A549 (cell line): ENCODE results near the gene PCGF2. TPM values are rescaled to one million over a fixed set of nuclear protein-coding genes. Genes with fewer than 3 reads are reported as not detected.
A peak's percentile ranks its signal among the peaks of the same experiment; 100 is the strongest.

Experiments
- ATAC-seq, 2 experiments: fragments of 200-7000 bp in 1 of 2; fragments of >200 bp in 1 of 2; cut with Nextera tagmentation in 1 of 2; cut with Tn5 transposase in 1 of 2; 3 replicates each; pipeline versions ENCODE4 v1.8.0 to v1.9.1; 2018 to 2020; ENCODE audit warnings: mild to moderate bottlenecking in 1 of 2, moderate library complexity in 1 of 2
- CTCF ChIA-PET: fragments of 300-600 bp; sonication (Branson Sonifier 250); formaldehyde crosslinking; extraction: SDS; loops from one replicate; lab custom pipeline; 2021; ENCODE audit warnings: antibody characterized with exemption, inconsistent platforms; lab: Yijun Ruan, JAX
- POLR2A ChIA-PET: fragments of 350-600 bp; formaldehyde crosslinking; extraction: SDS; loops from one replicate; lab custom pipeline; 2021; ENCODE audit warnings: antibody characterized with exemption, inconsistent platforms; lab: Yijun Ruan, JAX
- DNase-seq, 2 experiments: peaks; one replicate each; pipeline versions ENCODE4 v3.0.0 to v3.0.0-alpha.2; 2011 to 2016; ENCODE audit warnings: low read depth in 1 of 2, low spot score in 1 of 2
- FAIRE-seq: peaks from 2 replicates; lab custom pipeline; 2011; peaks lifted over from hg19 to GRCh38; lab: Jason Lieb, UNC
- H3K27ac ChIP-seq, 2 experiments: fragments of >200 bp; sonication (Bioruptor Twin); formaldehyde crosslinking; 3 replicates each; pipeline ENCODE4 v1.5.1; 2016 to 2017
- H3K4me1 ChIP-seq: fragments of >200 bp; sonication (Bioruptor Twin); formaldehyde crosslinking; 3 replicates; pipeline ENCODE4 v1.6.1; 2016
- H3K4me2 ChIP-seq: fragments of >200 bp; sonication (Bioruptor Twin); formaldehyde crosslinking; 3 replicates; pipeline ENCODE4 v1.6.1; 2016
- H3K4me3 ChIP-seq: fragments of >200 bp; sonication (Bioruptor Twin); formaldehyde crosslinking; 3 replicates; pipeline ENCODE4 v1.5.1; 2016
- H3K9me3 ChIP-seq: fragments of >200 bp; sonication (Bioruptor Twin); formaldehyde crosslinking; 3 replicates; pipeline ENCODE4 v1.6.1; 2016
- CEBPB ChIP-seq, 2 experiments: fragments of >200 bp in 1 of 2; sonication (Bioruptor Twin) in 1 of 2; formaldehyde crosslinking in 1 of 2; IDR thresholded peaks; 2 replicates each; pipeline ENCODE4 v1.6.1; 2012 to 2016
- E2F6 ChIP-seq: IDR thresholded peaks from 2 replicates; pipeline ENCODE4 v1.6.1; 2012; ENCODE audit warnings: low read depth, borderline replicate concordance
- EHF ChIP-seq: fragments of 250-450 bp; sonication (Bioruptor Pico); IDR thresholded peaks from 2 replicates; pipeline ENCODE4 v1.5.0; 2020; ENCODE audit warnings: mild to moderate bottlenecking
- EHMT2 ChIP-seq: fragments of 200-600 bp; sonication (generic); IDR thresholded peaks from 2 replicates; pipeline ENCODE4 v1.6.1; 2016; ENCODE audit warnings: antibody characterized with exemption, low read depth, mild to moderate bottlenecking, moderate library complexity
- EP300 ChIP-seq, 2 experiments: fragments of >200 bp; sonication (Bioruptor Twin); formaldehyde crosslinking; IDR thresholded peaks; 2 replicates in 1 of 2; 3 replicates in 1 of 2; pipeline ENCODE4 v1.6.1; 2016 to 2017
- FOSL2 ChIP-seq, 2 experiments: fragments of 450-650 bp in 1 of 2; fragments of >200 bp in 1 of 2; sonication (Bioruptor Twin) in 1 of 2; formaldehyde crosslinking; IDR thresholded peaks; 2 replicates each; pipeline versions ENCODE4 v1.5.0 to v1.6.1; 2016 to 2020; ENCODE audit warnings: mild to moderate bottlenecking in 1 of 2, moderate library complexity in 1 of 2
- GATA3 ChIP-seq: IDR thresholded peaks from 2 replicates; pipeline ENCODE4 v1.6.1; 2012; ENCODE audit warnings: borderline replicate concordance
- HDAC2 ChIP-seq: fragments of 200-600 bp; sonication (generic); IDR thresholded peaks from 2 replicates; pipeline ENCODE4 v1.6.1; 2016
- MAX ChIP-seq: IDR thresholded peaks from 2 replicates; pipeline ENCODE4 v1.6.1; 2012
- MYC ChIP-seq: IDR thresholded peaks from 2 replicates; pipeline ENCODE4 v1.6.1; 2012; ENCODE audit warnings: mild to moderate bottlenecking, inconsistent platforms, low read length, improper control_type of control experiment, borderline replicate concordance
- NFE2L2 ChIP-seq: fragments of 150-350 bp; conservative IDR thresholded peaks from 2 replicates; pipeline ENCODE4 v1.6.1; 2014; ENCODE audit warnings: low read length
- NR3C1 ChIP-seq: fragments of >200 bp; sonication (Bioruptor Twin); formaldehyde crosslinking; IDR thresholded peaks from 3 replicates; pipeline ENCODE4 v1.6.1; 2017
- POLR2A ChIP-seq: IDR thresholded peaks from 2 replicates; pipeline ENCODE4 v1.6.1; 2012; ENCODE audit warnings: mild to moderate bottlenecking, low read length
- POLR2AphosphoS2 ChIP-seq: conservative IDR thresholded peaks from 2 replicates; pipeline ENCODE4 v1.6.1; 2012; ENCODE audit warnings: low read length, improper control_type of control experiment, inconsistent platforms
- RAD21 ChIP-seq, 2 experiments: fragments of >200 bp in 1 of 2; sonication (Bioruptor Twin) in 1 of 2; formaldehyde crosslinking in 1 of 2; IDR thresholded peaks in 1 of 2; conservative IDR thresholded peaks in 1 of 2; 2 replicates in 1 of 2; 3 replicates in 1 of 2; pipeline ENCODE4 v1.6.1; 2012 to 2018; ENCODE audit warnings: inconsistent platforms in 1 of 2
- RARB ChIP-seq: fragments of 250-450 bp; sonication (Bioruptor Pico); IDR thresholded peaks from 2 replicates; pipeline ENCODE4 v1.8.0; 2021; ENCODE audit warnings: mild to moderate bottlenecking, moderate library complexity
- REST ChIP-seq: fragments of 200-600 bp; sonication (generic); IDR thresholded peaks from 2 replicates; pipeline ENCODE4 v1.6.1; 2016; ENCODE audit warnings: antibody characterized with exemption, mild to moderate bottlenecking, moderate library complexity
- RFX5 ChIP-seq: fragments of 450-650 bp; IDR thresholded peaks from 2 replicates; pipeline ENCODE4 v1.7.1; 2014; ENCODE audit warnings: antibody characterized with exemption, mild to moderate bottlenecking, moderate library complexity
- RNF2 ChIP-seq: fragments of 200-600 bp; sonication (generic); IDR thresholded peaks from 2 replicates; pipeline ENCODE4 v1.6.1; 2016; ENCODE audit warnings: low read depth, mild to moderate bottlenecking, antibody characterized with exemption, moderate library complexity, borderline replicate concordance
- SREBF2 ChIP-seq: fragments of 450-650 bp; IDR thresholded peaks from 2 replicates; pipeline ENCODE4 v1.6.1; 2014; ENCODE audit warnings: mild to moderate bottlenecking, moderate library complexity
- TFCP2L1 ChIP-seq: fragments of 250-450 bp; sonication (Bioruptor Pico); IDR thresholded peaks from 2 replicates; pipeline ENCODE4 v1.5.0; 2021; ENCODE audit warnings: mild to moderate bottlenecking
- TP53 ChIP-seq: fragments of 250-450 bp; sonication (Bioruptor Pico); IDR thresholded peaks from 2 replicates; pipeline ENCODE4 v1.5.0; 2021; ENCODE audit warnings: mild to moderate bottlenecking, moderate library complexity
- ZFP36 ChIP-seq: fragments of 450-650 bp; IDR thresholded peaks from 2 replicates; pipeline ENCODE4 v1.6.1; 2014; ENCODE audit warnings: borderline replicate concordance; ENCODE audit not compliant: partially characterized antibody
- ZNF302 ChIP-seq: fragments of 250-450 bp; sonication (Bioruptor Pico); IDR thresholded peaks from 2 replicates; pipeline ENCODE4 v1.9.0; 2021; ENCODE audit warnings: inconsistent platforms, mild to moderate bottlenecking, moderate library complexity
- ZSCAN20 ChIP-seq: fragments of 250-450 bp; sonication (Bioruptor Pico); IDR thresholded peaks from 2 replicates; pipeline ENCODE4 v1.8.0; 2022; ENCODE audit warnings: mild to moderate bottlenecking, moderate library complexity
- WGBS: methylation state at CpG from one replicate; pipeline ENCODE4 v1.1.6; 2017; ENCODE audit errors: missing lambda C conversion rate; 5-methylcytosine and 5-hydroxymethylcytosine counted together
- polyA plus RNA-seq, 4 experiments: library from polyadenylated mRNA; depleted of rRNA in 3 of 4; stranded (reverse); fragments of >200 nt; fragmentation: RNase III in 1 of 4; extraction: RNeasy Plus Mini Kit Qiagen cat#74134 plus additional on column Dnase treatment in 1 of 4; gene quantifications; 2 replicates in 3 of 4; 3 replicates in 1 of 4; pipeline ENCODE4 v1.2.3, GENCODE V29; 2011 to 2017
- TF ChIP-seq, protein P1 (sequence below): IDR thresholded peaks from 2 replicates; pipeline ENCODE4 v1.6.1; 2012
- TF ChIP-seq, protein P2 (sequence below): fragments of 450-650 bp; IDR thresholded peaks from 2 replicates; pipeline ENCODE4 v1.6.1; 2014; ENCODE audit warnings: antibody characterized with exemption

The PCGF2 gene
- polyA plus RNA-seq, 2 of the 4 experiments (the other 2 are of a cell fraction), result 19.9 to 43.6 TPM

- no peak for TF ChIP-seq SREBF2
- 0 out of 2 replicates have a peak, but pooled peaks have one; percentile 33 for TF ChIP-seq GATA3
- TF ChIP-seq REST, result no peak
- 0 out of 2 replicates have a peak, but pooled peaks have one; percentile 32 for TF ChIP-seq HDAC2
- peak; percentile 93 for TF ChIP-seq MAX
- TF ChIP-seq TP53 (CRISPR knock-in tag), result 0 out of 2 replicates have a peak, but pooled peaks have one; percentile 37
- TF ChIP-seq POLR2A, result peak; percentile 96
- peak; percentile 32; the same call in 1 of the 2 replicates for TF ChIP-seq EHF (CRISPR knock-in tag)
- TF ChIP-seq, all 56 proteins: peak for 17
Measured at GRCh38 chr17:38749223-38750043, 1.3 kb upstream of the PCGF2 start (continued).

- no peak for DNase-seq
- ChIA-PET CTCF (interaction anchor here (0.8 to 1.4 kb wide), 2 partner anchors 14 to 17 kb away, joined by 3 to 12 read pairs; no protein-coding TSS in a partner anchor), POLR2A (interaction anchor here (0.8 to 2.0 kb wide), 3 partner anchors 18 to 72 kb away, joined by 3 to 8 read pairs (median 5); partner anchors contain the start of gene CISD3)
- Histone ChIP-seq H3K4me2 (peak overlapping the region; percentile 82), H3K4me3 (peak overlapping the region; percentile 96), H3K27ac (peak overlapping the region; percentile 90 to 98), H3K4me1 (peaks cover 39% of the 10 kb centered on the region), H3K9me3 (no peaks in the 10 kb centered on the region)
- under 1% methylated on average over 21 of the region's 32 CpGs for WGBS
- FAIRE-seq, result no peak
- ATAC-seq, result no peak; a peak in 1 of 6 replicates
- no peak for TF ChIP-seq NFE2L2
- TF ChIP-seq HDAC2, result 0 out of 2 replicates have a peak, but pooled peaks have one; percentile 19
- no peak for TF ChIP-seq ZSCAN20
- no peak for TF ChIP-seq FOSL2 (IDR thresholded peaks at IDR 0.05)
- TF ChIP-seq FOSL2 (CRISPR knock-in tag; IDR thresholded peaks at IDR 0.05), result no peak
- TF ChIP-seq, protein P1, sequence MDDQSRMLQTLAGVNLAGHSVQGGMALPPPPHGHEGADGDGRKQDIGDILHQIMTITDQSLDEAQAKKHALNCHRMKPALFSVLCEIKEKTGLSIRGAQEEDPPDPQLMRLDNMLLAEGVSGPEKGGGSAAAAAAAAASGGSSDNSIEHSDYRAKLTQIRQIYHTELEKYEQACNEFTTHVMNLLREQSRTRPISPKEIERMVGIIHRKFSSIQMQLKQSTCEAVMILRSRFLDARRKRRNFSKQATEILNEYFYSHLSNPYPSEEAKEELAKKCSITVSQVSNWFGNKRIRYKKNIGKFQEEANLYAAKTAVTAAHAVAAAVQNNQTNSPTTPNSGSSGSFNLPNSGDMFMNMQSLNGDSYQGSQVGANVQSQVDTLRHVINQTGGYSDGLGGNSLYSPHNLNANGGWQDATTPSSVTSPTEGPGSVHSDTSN, result no peak
- no peak; the same call in 1 of the 2 replicates for TF ChIP-seq POLR2A
- TF ChIP-seq RNF2, result no peak; the same call in 1 of the 2 replicates
- TF ChIP-seq MYC, result no peak
- TF ChIP-seq, protein P2, sequence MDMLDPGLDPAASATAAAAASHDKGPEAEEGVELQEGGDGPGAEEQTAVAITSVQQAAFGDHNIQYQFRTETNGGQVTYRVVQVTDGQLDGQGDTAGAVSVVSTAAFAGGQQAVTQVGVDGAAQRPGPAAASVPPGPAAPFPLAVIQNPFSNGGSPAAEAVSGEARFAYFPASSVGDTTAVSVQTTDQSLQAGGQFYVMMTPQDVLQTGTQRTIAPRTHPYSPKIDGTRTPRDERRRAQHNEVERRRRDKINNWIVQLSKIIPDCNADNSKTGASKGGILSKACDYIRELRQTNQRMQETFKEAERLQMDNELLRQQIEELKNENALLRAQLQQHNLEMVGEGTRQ, result no peak
- no peak for TF ChIP-seq TFCP2L1
- no peak for TF ChIP-seq SREBF2
- no peak for TF ChIP-seq ZNF302 (CRISPR knock-in tag)
- 0 out of 4 replicates have a peak, but pooled peaks of 1 of the 2 experiments have one; percentile 0 for TF ChIP-seq CEBPB (IDR thresholded peaks at IDR 0.05)
- no peak for TF ChIP-seq RARB (CRISPR knock-in tag)
- no peak for TF ChIP-seq NR3C1
- TF ChIP-seq EP300 (IDR thresholded peaks at IDR 0.05), result no peak
- TF ChIP-seq E2F6, result 0 out of 2 replicates have a peak, but pooled peaks have one; percentile 8
- TF ChIP-seq ZFP36, result no peak
- peak; percentile 24; the same call in 1 of the 2 replicates for TF ChIP-seq REST
- TF ChIP-seq RAD21 (conservative IDR thresholded peaks at IDR 0.05 in 1 of 2, IDR thresholded peaks at IDR 0.05 in 1 of 2), result no peak
- TF ChIP-seq RFX5, result no peak
- no peak for TF ChIP-seq TP53 (CRISPR knock-in tag)
- TF ChIP-seq POLR2AphosphoS2, result no peak
- TF ChIP-seq EHMT2, result no peak
Measured at GRCh38 chr17:38748892-38749222, 721 bp upstream of the PCGF2 start.
